Iris pigment epithelial cell (primary cell): ENCODE measurements around the gene ETS2.

Source experiments
- DNase-seq: peaks from one replicate; pipeline ENCODE4 v3.0.0-alpha.2; 2011; ENCODE audit warnings: low read depth

The ETS2 gene

DNA sequence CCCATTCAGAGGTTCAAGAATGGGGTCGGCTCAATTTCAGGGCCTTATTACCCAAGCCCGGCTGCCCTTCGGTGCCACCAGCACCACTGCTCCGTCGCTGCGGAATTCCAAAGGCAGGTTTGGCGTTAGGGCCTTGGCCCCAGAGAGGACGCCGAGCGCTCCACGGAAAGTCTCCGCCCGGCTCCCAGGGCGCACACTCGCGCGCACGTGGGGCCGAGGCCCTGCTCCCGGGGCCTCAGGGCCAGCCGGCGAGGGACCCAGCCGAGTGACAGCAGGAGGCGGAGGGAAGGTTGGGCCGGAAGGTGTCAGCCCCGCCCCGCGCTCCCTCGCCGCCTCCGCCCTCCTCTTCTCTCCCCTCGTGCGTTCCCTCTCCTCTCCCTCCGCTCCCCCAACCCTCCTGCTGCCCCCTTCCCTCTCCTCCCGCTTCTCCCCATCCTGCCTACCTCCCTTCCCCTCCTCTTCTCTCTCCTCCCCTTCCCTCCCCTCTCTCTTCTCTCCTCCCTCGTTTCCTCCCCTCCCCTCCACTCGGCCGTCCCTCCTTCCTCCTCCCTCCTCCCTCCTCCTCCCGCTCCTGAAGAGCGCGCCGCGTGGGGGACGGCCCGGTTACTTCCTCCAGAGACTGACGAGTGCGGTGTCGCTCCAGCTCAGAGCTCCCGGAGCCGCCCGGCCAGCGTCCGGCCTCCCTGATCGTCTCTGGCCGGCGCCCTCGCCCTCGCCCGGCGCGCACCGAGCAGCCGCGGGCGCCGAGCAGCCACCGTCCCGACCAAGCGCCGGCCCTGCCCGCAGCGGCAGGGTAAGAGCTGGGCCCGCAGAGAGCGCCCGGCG lies at the start of gene ETS2:
ETS2 (plus strand) TSS at position 602 of the 825 bp plus-strand sequence. CDS start 4,106 bp downstream, outside the sequence.
- DNase-seq = peak; percentile 94

GRCh38 chr21:38756746-38757145 lies 49.0 kb upstream of the ETS2 start:
- peak; percentile 91 for DNase-seq

DNA sequence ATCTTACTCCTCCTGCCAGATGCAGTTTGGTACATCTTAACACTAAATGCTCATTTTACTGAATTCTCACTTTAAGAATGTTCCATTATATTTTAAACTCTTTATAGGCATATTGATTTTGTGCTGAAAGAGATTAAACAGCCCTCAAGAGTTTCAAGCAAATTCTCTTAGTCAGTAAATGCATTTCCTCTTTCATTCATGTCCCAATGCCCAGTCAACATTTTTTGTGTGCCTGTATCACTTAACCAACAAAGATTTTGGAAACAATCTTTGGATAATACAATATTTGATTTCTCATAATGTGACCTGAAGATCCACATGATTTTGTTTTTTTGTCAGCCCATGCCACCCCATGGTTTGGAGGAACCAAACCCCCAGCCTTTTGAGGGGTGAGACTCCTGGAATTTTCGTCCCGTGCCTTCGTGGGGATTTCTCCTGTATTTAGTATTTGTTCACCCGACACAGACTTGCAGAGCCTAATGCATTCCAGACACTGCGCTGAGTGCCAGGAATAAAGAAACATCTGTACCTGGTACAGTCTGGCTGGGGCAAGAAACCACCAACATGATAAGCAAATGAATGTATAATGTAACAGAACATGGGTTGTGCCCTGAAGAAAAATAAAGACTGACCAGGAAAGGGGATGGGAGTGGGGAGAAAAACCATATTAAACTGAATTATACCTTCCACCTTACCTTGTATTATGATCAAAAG lies 47.1 kb upstream of the ETS2 start:
- peak; percentile 30 for DNase-seq

DNA sequence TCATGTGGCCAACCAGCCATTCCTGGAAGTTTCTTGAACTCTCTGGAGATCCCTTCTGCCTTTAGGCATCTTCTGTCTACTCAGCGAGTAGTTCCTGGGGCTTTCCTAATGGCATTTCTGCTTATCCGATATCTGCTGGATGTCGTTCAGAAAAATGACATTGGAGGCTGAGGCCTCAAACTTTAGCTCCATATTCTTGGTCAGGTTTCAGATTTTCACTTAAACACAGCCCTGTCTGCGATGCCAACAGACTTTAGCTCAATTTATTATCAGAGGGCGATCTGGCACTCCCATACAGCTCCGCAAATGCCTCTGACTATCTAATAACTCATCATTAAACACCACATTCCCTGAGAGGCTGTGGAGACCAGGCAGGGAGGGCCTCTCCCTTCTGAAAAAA lies 46.3 kb upstream of the ETS2 start:
- DNase-seq = no peak

- DNase-seq = peak; percentile 16
Observed at GRCh38 chr21:38760017-38760761, 45.5 kb upstream of the ETS2 start.

- DNase-seq = no peak
Observed at GRCh38 chr21:38760762-38761155, 45.0 kb upstream of the ETS2 start.

DNA sequence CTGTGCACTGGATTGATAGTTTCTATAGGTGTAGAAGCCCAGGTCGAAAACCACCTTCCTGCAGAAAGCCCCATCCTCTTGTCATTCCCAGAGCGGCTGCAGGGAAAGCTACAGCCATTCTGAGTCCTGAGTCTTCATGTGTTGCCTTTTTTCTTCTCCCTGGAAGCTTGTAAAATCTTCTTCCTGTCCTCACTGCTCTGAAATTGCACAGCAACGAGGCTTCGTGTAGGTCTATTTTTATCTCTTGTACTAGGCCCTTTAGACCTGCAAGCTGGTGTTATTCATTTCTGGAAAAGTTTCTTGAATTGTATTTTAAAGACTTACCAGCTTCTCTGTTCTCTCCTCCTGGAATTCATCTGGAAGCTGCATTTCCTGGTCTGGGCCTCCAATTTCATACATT lies 44.2 kb upstream of the ETS2 start:
- DNase-seq = no peak

DNA sequence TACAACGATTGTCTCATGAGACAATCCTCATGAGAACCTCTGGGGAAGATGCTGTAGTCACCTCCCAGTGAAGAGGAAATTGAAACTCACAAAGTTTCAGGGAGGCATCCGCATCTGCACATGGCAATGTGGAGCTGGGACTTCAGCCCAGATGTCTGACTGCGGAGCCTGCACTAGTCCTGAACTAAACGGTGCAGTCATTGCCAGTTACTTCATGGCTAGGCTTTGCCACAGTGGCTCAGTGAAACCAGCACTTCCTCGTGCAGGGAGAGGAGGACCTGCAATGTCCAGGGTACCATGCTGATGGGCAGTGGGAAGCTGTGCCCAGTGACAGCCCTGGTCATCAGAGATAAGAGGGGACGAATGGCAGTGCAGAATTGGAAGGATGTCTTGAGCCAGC lies 40.7 kb upstream of the ETS2 start:
- DNase-seq = no peak

DNA sequence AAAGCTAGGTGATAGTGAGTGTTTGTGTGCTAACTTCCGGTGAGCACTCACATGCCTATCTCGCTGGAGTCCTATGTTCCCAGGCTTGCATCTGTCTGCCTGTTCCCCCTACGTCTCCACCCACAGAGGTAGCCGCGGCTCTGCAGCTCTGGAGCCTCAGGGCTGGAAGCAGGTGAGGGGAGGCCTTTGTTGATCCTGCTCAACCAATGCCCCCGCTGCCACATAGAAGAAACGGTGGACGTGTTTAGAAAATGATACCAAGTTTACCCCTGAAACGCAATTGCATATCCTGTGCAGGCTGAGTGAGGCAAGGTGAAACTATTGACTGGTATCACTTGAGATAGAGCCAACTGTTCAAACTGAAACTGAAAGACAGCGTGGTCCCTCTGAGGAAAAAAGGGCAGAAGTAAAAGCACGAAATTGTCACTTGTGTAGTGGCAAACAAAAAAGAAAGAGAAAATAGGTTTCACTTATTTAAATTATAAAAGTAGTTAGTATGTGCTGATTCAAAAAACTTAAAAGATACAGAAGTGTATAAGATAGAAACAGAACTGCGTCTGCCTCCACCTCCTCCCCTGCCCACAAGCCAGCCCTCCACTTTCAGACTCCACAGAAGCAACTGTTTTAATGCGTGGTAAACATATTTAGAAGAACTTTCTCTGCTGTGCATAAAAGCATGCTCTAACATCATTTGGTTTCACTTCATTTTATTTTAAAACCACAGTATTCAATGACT lies 38.6 kb upstream of the ETS2 start:
- DNase-seq = no peak

- peak; percentile 97 for DNase-seq
Observed at GRCh38 chr21:38768471-38769063, 37.2 kb upstream of the ETS2 start.

GRCh38 chr21:38769191-38769780 lies 36.4 kb upstream of the ETS2 start:
- peak; percentile 92 for DNase-seq

DNA sequence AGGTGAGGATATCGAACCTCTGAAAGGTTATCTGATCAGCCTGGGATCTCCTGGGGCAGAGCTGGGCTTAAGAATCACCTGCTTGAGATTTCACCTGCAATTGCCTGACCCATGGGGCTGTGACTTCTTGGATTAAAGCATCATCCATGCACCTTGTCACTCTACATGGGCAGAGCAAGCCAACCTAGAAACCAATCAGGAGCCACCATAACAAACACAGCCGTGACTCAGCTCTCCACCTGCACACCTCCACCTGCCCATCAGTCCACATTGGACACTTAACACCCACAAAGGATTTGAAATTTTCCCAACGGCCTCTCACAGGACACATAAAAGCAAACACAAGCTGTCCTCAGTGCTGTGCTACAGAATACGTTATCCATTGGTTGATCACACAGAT lies 35.1 kb upstream of the ETS2 start:
- no peak for DNase-seq

DNA sequence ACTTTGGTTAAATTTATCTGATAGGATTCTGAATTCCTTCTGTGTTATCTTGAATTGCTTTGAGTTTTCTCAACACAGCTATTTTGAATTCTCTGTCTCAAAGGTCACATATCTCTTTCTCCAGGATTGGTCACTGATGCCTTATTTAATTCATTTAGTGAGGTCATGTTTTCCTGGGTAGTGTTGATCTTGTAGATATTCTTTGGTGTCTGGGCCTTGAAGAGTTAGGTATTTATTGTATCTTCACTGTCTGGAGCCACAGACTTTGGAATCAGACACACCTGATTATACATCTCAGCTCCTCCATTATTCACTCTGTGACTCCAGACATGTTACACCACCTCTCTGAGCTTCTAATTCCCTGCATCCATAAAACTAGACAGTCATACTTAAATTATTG lies 34.2 kb upstream of the ETS2 start:
- peak; percentile 54 for DNase-seq

DNA sequence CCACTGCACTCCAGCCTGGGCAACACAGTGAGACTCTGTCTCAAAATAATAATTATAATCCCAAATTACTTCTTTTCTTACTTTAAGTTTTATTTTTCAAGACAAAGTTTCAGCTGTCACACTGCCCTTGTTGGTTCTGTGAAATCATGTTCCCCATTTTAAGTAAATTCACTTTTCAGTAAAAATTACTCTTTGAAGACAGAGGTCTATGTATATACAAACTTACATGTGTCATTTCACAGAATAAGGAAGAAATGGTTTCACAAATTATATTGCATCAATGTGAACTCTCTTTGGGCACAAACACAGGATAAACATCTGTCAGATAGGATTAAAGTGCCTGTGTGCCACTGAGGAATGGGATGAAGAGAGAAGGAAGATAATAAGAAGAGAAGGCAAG lies 33.1 kb upstream of the ETS2 start:
- no peak for DNase-seq

DNA sequence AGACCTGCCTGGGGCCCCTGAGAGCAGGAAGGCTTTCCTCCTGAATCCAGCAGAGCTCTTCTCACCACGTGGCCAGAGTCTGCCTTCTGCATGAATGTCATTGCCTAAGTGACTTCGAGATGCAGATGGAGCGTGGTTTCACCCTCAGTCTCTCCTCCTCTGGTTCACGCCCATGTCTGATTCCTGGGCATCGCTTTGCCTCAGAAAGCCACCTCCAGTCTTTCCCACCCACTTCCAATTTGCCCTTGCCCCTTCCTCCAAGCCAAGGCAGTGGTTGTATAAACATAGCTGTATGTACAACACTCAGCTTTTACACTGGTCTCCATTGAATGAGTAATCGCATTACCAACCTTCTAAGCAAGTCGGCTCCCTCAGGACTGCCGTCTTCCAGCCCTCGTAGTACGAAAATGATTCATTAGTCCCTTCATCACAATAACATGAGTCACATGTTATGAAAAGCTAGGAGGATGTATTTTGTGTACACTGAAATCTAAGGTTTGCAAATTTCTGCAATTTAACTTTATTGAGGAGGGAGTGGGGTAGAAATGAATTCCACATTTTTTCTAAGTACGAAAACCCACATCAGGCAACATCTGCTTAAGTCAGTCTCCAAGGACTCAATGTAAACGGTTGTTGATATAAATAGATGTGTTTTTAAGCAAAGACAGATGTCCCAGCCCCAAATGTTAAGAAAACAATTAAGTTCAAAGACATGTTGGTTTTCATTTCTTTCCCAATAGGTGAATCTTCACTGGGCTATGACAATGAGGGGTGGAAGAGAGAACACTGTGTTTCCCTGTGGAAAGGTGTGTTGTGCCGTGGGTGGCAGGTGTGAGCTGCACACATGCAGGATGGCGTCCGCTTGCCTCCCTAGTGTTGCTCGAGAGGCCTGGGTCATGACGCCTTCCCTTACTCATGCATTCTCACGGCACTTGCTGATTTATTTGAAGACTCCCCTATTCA lies 32.3 kb upstream of the ETS2 start:
- peak; percentile 98 for DNase-seq

DNA sequence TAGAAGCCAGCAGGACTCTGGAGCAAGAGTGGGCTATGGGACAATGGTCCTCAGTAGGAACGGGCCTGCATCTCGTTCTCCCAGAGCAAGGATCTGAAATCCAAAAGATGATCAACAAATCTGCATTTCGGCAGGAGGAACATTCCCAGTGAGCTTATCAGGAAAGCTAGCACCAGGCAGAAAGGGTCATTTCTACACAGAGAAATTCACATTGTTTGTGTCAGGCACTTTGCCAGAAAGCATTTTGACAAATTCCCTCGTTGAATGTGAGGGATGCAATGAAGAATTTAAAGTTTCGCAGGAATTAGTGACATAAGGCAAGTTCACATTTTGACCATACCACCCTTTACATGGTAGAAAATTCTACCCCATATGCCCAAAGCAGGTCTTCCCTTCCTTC lies 31.6 kb upstream of the ETS2 start:
- DNase-seq = no peak

DNA sequence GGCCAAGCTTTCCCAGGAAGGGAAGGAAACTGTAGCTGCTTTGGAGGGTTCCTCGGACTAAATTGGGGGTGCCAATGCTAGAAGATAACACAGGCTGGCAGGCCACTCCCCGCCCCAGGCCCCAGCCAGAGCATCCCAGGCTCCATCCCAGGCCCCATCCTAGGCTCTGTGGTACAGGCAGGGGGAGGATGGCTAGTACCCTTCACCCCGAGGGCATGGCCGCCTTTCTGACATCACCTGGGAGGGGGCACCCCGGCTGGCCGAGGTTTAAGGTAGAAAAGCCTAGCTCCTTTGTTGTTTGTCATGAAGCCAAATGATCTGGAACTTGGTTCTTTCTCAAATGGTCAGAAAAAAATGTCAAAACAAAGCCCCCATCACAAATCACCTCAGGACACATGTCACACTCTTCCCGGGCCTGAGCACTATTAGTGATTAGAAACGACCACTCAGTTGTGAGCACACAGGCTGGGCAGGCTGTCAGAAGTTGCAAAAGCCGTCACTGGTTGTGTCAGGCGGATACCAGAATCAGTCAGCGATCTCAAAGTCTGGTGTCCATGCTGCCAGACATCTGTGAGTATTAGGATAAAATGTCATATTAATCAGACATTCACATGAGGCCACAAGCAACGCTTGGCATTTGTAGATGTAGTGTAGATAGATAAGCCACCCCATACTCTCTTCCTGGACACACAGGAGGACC lies 31.0 kb upstream of the ETS2 start:
- no peak for DNase-seq

DNA sequence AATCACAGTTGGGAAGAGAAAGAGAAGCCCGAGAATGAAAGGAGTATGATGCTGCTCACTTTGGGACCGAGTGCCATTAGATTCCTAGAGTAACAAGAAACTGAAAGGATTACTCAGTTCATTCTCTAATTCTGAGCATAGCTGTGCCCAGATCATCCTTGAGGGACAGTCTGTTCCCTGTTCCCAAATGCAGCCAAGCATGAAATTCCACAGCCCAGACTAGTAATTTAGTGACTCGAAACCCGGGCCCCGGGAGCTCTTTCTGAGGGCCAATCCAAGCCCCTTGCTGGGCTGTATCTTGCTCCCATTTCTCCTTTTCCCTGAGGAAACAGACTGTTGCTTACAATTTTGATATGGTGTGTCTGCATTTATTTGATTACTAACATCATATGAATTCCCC lies 30.0 kb upstream of the ETS2 start:
- no peak for DNase-seq

DNA sequence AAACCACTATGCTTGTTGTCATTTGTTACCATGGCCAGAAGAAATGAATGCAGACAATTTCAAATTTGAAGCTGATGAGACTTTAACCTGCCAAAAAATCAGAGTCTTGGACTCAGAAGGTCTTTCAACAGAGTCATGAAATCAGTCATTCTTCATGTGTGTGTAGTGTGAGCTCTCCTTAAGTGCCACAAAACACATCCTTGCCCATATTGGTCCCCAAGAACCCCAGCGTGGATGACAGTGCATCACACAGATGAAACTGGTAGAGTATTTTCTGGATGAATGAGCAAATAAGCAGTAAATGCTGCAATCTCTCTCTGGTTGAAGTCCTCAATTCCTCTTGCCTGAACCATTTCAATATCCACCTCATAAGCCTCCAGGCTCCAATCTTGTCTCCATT lies 28.7 kb upstream of the ETS2 start:
- no peak for DNase-seq

GRCh38 chr21:38777531-38777930 lies 28.2 kb upstream of the ETS2 start:
- no peak for DNase-seq
